Right lobe of liver (tissue), 4 donors: ENCODE data around the gene KLHL21.

ENCODE experiments used
- POLR2A ChIP-seq: fragments of 450-650 bp; IDR thresholded peaks from one replicate; pipeline ENCODE4 v1.6.1; 2017; ENCODE audit warnings: antibody characterized with exemption, mild to moderate bottlenecking
- TF ChIP-seq, protein P1 (sequence below), 4 donors: fragments of 200-600 bp in 3 of 4; fragments of 450-650 bp in 1 of 4; IDR thresholded peaks; one replicate each; pipeline versions ENCODE4 v1.5.1 to v1.8.0; 2016 to 2022; ENCODE audit warnings: antibody characterized with exemption in 4 of 4, mild to moderate bottlenecking in 2 of 4
- donor health status: DM: no; HTN: no; CAD: no.
- donor health status: DM: no; HTN: no; CAD: no.
- donor health status: DM: no; HTN: yes; CAD: no.

DNA sequence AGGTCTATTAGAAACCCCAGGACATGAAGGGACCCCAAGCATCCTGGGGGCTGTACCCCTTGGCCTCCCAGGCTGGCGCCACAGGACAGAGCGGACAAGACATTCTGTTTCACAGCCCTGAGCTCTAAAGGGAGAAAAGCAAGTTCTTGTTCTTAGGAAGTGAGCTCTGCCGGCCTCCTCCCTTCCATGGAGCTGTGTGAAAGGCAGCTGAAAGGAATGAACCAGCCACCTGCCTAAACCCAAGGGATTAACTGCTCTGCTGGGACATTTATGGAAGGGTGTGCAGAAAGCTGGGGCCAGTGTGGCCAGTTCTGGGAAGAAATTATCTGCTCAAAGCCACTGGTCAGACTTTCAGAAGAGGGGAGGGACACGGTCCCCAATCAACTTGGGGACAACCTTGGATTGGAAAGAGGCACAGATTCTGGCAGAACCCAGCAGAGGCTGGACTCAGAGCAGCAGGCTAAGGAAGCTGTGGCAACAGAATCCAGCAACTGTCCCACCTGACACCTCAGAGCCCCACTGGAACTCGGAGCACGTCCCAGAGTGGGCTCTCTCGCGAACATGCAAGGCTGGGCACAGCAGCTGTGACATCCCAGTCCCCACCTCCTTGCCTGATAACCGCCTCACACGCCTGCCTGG is 2.1 kb downstream of the KLHL21 start:
- TF ChIP-seq, protein P1, sequence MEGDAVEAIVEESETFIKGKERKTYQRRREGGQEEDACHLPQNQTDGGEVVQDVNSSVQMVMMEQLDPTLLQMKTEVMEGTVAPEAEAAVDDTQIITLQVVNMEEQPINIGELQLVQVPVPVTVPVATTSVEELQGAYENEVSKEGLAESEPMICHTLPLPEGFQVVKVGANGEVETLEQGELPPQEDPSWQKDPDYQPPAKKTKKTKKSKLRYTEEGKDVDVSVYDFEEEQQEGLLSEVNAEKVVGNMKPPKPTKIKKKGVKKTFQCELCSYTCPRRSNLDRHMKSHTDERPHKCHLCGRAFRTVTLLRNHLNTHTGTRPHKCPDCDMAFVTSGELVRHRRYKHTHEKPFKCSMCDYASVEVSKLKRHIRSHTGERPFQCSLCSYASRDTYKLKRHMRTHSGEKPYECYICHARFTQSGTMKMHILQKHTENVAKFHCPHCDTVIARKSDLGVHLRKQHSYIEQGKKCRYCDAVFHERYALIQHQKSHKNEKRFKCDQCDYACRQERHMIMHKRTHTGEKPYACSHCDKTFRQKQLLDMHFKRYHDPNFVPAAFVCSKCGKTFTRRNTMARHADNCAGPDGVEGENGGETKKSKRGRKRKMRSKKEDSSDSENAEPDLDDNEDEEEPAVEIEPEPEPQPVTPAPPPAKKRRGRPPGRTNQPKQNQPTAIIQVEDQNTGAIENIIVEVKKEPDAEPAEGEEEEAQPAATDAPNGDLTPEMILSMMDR (IDR thresholded peaks at IDR 0.05): no peak
- no peak for TF ChIP-seq POLR2A
